ENCODE measurements around the gene HS1BP3.

Gene HS1BP3

GRCh38 chr2:20674974-20675679 is 24.2 kb upstream of the HS1BP3 start:
- no peak for DNase-seq (ENCODE audit: low spot score)

DNA sequence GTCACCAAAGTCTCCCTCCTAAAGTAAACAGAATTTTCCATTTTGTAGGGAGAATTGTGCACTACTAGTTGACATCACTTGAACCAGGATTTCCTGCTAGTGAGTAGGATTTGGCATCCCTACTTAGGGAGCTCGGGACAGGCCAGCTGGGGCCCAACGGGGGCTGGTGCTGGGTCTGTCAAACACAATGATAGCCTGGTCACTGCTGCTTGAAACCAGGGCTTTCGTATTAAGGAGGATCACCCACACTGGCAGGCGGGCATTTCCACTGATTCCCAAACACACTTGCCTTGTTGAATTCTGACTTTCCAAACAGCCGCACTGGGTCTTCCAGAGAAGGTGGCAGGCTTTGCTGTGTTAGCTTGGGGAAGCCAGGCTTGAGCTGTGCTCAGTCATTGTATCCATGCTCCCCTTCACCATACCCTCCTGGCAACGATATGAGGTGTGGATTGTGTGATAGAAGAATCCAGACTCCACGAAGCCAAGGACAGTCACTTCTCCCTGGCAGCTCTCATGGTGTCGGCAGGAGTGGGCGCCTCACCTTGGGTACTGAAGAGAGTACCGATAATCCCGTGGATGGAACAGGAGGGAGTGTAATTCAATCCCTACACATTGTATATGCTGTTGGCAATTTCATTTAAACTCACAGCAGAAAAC is 23.5 kb upstream of the HS1BP3 start:
- no peak for DNase-seq (ENCODE audit: low spot score)

- no peak for DNase-seq (ENCODE audit: low spot score)
Observed at GRCh38 chr2:20673686-20674308, 22.9 kb upstream of the HS1BP3 start.

DNA sequence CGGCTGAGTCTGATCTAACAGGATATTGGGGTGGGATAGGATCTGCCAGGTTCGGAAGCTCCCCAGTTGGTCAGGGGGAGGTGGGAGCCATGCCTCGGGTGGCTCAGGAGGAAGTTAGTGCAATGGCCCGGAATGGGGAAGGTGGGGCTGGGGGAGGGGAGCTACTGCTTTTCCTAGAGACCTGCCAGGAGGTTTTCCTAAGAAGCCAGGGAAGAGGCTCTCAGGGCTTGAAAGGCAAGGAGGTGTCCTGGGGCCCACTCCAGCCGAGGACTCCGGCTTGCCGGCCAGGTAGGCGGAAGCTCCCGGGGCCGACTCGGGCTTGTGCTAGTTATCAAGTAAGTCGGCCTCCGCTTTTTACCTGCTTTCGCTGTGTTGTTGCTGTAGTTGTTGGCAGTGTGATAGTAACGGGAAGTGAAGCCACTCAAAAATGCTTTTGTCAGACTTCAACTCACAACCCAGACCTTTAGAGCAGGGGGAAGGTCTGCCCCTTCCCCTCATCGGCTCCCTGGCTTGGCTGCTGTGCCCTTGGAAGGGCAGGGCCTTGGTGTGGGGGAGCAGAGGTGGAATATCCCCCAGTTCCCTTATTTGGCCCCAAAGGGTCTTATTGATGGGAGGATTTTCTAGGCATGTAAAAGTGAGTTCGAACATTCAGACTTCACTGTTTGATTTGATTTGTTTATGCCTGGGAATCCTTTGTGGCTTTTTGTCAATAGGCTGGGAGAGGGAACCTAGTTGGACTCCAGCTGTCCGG is 21.5 kb upstream of the HS1BP3 start:
- DNase-seq (ENCODE audit: low spot score) = no peak

DNA sequence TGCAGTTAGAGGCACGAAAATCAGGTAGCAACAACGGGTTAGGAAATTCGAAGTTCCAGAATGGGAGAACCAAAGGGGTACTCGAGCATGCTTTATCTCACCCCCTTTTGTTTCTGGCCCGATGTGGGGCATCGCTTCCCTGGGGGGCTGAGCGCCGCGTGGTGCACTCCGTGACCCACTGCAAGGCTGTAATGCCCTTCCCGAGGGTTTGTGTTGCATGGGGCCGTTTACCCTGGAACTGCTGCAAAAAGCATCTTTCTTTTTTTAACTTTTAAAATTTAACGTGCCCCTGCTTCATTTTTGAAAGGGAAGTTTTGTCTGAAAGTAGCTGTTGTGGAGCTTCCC is 20.8 kb upstream of the HS1BP3 start:
- no peak for DNase-seq (ENCODE audit: low spot score)

DNA sequence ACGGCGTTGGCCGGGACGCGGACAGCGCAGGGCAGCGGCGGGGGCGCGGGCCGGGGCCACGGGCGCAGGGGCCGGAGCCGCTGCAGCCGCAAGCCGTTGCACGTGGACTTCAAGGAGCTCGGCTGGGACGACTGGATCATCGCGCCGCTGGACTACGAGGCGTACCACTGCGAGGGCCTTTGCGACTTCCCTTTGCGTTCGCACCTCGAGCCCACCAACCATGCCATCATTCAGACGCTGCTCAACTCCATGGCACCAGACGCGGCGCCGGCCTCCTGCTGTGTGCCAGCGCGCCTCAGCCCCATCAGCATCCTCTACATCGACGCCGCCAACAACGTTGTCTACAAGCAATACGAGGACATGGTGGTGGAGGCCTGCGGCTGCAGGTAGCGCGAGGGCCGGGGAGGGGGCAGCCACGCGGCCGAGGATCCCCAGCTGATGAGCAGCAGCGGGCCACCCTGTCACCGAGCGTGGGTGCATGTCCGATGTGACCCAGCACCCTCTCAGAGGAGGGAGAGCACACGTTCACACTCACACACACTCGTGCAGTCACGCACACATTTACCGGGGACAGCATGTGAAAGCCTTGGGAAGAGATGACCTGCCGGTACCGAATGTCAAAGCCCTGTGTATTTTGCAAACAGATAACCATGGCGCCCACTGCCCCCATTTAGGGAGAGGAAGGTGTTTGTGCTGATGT is 20.3 kb upstream of the HS1BP3 start:
- DNase-seq (ENCODE audit: low spot score) = no peak

DNA sequence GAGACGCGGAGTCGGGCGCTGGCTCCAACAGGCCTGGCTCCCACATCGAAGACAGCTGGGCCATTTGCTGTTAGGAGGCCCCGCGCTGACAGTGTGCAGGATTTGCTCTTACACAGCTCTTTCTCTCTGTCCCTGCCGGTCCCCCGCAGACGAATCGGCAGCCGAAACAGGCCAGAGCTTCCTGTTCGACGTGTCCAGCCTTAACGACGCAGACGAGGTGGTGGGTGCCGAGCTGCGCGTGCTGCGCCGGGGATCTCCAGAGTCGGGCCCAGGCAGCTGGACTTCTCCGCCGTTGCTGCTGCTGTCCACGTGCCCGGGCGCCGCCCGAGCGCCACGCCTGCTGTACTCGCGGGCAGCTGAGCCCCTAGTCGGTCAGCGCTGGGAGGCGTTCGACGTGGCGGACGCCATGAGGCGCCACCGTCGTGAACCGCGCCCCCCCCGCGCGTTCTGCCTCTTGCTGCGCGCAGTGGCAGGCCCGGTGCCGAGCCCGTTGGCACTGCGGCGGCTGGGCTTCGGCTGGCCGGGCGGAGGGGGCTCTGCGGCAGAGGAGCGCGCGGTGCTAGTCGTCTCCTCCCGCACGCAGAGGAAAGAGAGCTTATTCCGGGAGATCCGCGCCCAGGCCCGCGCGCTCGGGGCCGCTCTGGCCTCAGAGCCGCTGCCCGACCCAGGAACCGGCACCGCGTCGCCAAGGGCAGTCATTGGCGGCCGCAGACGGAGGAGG is 19.6 kb upstream of the HS1BP3 start:
- DNase-seq (ENCODE audit: low spot score) = no peak

GRCh38 chr2:20669562-20670314 is 18.8 kb upstream of the HS1BP3 start:
- DNase-seq (ENCODE audit: low spot score) = no peak

DNA sequence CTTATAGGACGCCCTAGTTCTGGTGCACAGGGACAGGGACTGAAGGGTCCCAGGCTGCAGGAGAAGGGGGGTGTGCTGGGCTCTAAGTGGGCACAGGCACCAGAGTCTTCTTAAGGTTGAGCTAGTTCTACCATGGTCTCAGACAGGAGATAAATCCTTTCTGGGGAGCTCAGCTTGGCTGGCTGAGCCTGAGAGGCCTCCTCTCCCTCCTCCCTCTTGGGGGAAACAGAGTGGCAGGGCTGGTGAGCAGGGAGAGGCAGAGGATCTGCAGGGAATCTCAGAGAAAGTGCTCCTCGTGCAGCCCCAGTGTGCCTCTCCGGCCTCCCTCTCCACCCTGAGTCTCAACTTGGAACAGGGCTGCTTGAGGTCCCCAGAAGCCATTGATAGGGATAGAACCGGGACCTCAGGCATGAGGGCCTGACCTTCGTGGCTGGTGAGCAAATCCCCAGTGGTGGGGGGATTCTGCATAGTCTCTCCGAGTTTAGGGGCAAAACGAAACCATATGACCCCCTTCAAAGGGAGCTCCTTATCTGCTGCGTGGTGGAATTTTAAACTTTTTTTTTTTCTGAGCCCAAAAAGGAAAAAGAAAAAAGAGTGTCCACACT is 18.1 kb upstream of the HS1BP3 start:
- no peak for DNase-seq (ENCODE audit: low spot score)

DNA sequence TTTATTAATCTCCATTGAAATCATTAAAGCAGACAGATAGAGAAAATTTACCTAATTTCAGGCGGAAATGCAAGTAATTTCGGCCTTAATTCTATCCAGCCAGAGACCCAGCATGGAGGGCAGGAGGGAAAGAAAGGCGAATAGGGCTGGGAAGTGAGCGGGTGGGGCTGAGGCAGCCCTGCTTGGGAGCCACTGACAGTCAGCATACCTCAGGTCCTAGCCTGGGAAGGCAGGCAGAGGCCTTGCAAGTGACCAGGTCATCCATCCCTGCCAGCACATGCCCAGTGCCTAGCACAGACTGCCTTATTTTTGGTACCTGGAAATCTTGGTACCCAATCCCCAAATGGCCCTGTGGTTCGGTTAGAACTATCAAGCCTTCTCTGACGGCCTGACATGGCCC is 17.6 kb upstream of the HS1BP3 start:
- DNase-seq (ENCODE audit: low spot score) = no peak

GRCh38 chr2:20667531-20668401 is 16.9 kb upstream of the HS1BP3 start:
- no peak for DNase-seq (ENCODE audit: low spot score)

DNA sequence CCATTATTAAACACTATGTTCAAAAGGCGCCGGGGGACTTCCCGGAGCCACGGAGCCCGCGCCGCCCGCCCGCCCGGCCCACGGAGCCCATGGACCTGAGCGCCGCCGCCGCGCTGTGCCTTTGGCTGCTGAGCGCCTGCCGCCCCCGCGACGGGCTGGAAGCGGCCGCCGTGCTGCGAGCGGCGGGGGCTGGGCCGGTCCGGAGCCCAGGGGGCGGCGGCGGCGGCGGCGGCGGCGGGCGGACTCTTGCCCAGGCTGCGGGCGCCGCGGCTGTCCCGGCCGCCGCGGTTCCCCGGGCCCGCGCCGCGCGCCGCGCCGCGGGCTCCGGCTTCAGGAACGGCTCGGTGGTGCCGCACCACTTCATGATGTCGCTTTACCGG is 16.2 kb upstream of the HS1BP3 start:
- no peak for DNase-seq (ENCODE audit: low spot score)

- no peak for DNase-seq (ENCODE audit: low spot score)
Observed at GRCh38 chr2:20666304-20667150, 15.6 kb upstream of the HS1BP3 start, which contains the start of gene GDF7. Gene GDF7, plus strand, starts transcription at chr2:20667144. Its CDS starts 96 bp downstream, at chr2:20667240.

GRCh38 chr2:20666005-20666303 is 15.1 kb upstream of the HS1BP3 start:
- no peak for DNase-seq (ENCODE audit: low spot score)

DNA sequence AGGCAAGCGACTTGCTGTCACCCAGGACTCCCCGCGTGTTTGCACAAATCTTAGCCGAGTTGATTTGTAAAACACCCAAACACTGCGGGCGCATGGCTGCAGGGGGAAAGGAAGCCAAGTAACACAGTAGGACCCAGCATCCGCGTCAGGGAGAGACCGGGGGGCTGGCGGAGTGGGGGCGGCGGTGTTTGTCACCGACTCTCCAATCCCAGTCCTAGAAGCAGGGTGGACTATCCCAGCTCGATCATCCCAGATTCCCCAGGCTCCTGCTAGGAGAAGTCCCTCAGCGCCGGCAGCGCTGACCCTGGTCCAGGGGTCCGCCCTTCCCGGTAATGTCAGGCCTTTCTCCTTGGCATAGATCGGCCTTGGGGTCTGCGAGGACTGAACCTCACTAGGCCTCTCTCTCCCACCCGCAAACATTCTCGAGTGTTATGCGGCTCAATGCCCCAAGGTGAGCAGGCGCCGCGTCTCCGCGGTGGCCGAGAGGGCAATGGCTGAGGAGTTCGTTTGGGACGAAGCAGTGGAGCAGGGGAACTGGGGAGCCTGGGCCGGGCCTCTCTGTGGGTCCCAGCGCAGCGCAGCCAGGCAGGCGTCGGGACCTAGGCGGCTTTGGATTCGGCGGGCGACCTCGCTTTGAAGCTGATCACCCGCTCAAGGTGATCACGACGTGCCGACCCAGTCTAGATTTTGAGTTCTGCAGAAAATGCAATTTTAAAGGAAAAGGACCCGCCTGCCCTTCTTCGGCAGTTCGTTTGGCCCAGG is 14.5 kb upstream of the HS1BP3 start:
- DNase-seq (ENCODE audit: low spot score) = no peak

DNA sequence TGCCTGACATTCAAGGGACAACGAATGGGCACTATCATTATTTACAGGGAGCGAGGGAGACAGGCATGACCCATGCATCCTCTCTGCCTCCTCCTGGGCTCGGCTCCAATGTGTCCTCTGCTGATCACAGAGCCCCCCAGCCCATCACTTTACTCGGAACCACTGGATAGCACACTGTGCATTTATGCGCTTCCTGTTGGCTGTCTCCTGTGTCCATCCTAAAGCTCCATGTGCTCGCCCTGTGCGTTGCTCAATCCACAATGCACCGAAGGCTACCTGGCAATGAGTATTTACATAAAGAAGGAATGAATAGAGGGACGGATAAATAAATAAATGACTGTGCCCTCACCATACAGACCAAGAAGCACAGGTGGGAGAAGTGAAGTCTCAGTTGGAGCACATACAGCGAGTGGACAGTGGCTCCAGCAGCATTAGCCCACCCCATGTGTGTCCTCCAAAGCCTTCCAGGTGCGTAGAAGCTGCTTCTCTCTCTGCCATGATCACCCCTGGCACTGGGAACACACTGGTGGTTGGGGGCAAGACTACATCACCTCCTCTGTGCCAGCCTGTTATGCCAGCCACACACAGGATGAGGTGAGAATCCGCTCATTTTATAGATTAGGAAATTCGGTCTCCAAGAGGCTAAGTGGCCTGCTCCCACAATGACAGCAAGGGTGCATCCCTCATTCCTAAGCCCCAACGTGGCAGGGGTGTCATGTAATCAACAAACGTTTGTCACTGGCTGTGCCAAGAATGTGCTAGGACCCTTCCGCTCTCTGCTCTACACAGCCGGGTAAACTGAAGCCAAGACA is 13.7 kb upstream of the HS1BP3 start:
- no peak for DNase-seq (ENCODE audit: low spot score)

DNA sequence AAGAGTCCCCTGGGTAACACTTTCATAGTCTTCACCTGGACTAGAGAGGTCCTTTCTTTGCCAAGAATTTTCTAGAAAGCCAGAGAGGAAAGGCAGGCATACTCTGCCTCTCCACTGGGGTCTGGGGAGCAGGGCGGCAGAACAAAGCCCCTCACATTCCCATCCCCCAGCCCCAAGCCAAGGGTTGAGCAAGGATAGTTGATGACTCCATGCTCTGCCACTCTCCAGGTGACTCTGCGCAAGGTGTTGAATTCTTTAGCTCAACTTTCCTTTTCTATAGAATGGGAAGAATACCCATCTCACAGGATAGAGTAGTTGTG is 13.1 kb upstream of the HS1BP3 start:
- no peak for DNase-seq (ENCODE audit: low spot score)
